Activated naive CD4-positive, alpha-beta T cell treated with anti-CD3 and anti-CD28 coated beads for 36 hours (primary cell): Measurements from ENCODE around the gene MACROH2A1. TPM values are rescaled to one million over a fixed set of nuclear protein-coding genes. Genes with fewer than 3 reads are reported as not detected.

Experiments
- CTCF ChIA-PET: fragments of 350-600 bp; sonication (Branson Sonifier 250); formaldehyde crosslinking; loops from one replicate; lab custom pipeline; 2021; ENCODE audit warnings: antibody characterized with exemption; lab: Charles Lee
- DNase-seq: peaks from one replicate; pipeline ENCODE4 v3.0.0-alpha.2; 2020
- H3K27ac Mint-ChIP-seq: one replicate; pipeline ENCODE4 v1.8.0; 2021; ENCODE audit warnings: mild to moderate bottlenecking, mixed read lengths
- H3K27me3 Mint-ChIP-seq: one replicate; pipeline ENCODE4 v1.8.0; 2021; ENCODE audit warnings: low read depth, mixed read lengths
- H3K36me3 Mint-ChIP-seq: one replicate; pipeline ENCODE4 v1.8.0; 2021; ENCODE audit warnings: low read depth, mixed read lengths
- H3K4me1 Mint-ChIP-seq: one replicate; pipeline ENCODE4 v1.8.0; 2021; ENCODE audit warnings: low read depth, mixed read lengths
- H3K4me3 Mint-ChIP-seq: one replicate; pipeline ENCODE4 v1.8.0; 2021; ENCODE audit warnings: mild to moderate bottlenecking, moderate library complexity, mixed read lengths
- H3K9me3 Mint-ChIP-seq: one replicate; pipeline ENCODE4 v1.8.0; 2021; ENCODE audit warnings: mixed read lengths
- intact Hi-C: fragments of 100-400 bp; cut with micrococcal nuclease; formaldehyde crosslinking; loops from one replicate; pipeline ENCODE4 v1.15.1; 2023
- total RNA-seq, 2 experiments: library from RNA; stranded (reverse); gene quantifications; one replicate each; pipeline ENCODE4 v1.2.3, GENCODE V29; 2021

The MACROH2A1 gene
- total RNA-seq, 2 experiments from 2014 or later, result 153 TPM

GRCh38 chr5:135441919-135442318, 42.9 kb upstream of the MACROH2A1 start:
- intact Hi-C loops, result no loop called here
- CTCF ChIA-PET, result interaction anchor here (0.6 to 4.6 kb wide), 3 partner anchors 16 to 19 kb away, joined by 3 to 17 read pairs (median 3); no protein-coding TSS in a partner anchor
- H3K27ac Mint-ChIP-seq, result no peak overlapping the region
- H3K36me3 Mint-ChIP-seq, result no peaks in the 10 kb centered on the region
- no peaks in the 10 kb centered on the region for H3K4me1 Mint-ChIP-seq
- H3K9me3 Mint-ChIP-seq, result no peaks in the 10 kb centered on the region
- no peak overlapping the region for H3K4me3 Mint-ChIP-seq
- no peaks in the 10 kb centered on the region for H3K27me3 Mint-ChIP-seq
- DNase-seq, result no peak

GRCh38 chr5:135441350-135441831, 42.4 kb upstream of the MACROH2A1 start:
- H3K27ac Mint-ChIP-seq, result no peak overlapping the region
- no peaks in the 10 kb centered on the region for H3K9me3 Mint-ChIP-seq
- no peaks in the 10 kb centered on the region for H3K4me1 Mint-ChIP-seq
- intact Hi-C loops, result no loop called here
- H3K4me3 Mint-ChIP-seq, result no peak overlapping the region
- H3K36me3 Mint-ChIP-seq, result no peaks in the 10 kb centered on the region
- CTCF ChIA-PET, result interaction anchor here (0.6 to 4.6 kb wide), 4 partner anchors 16 to 19 kb away, joined by 3 to 17 read pairs (median 3); no protein-coding TSS in a partner anchor
- no peak for DNase-seq
- no peaks in the 10 kb centered on the region for H3K27me3 Mint-ChIP-seq

- Mint-ChIP-seq H3K4me1 (no peaks in the 10 kb centered on the region), H3K9me3 (no peaks in the 10 kb centered on the region), H3K36me3 (no peaks in the 10 kb centered on the region), H3K4me3 (no peak overlapping the region), H3K27ac (no peak overlapping the region), H3K27me3 (no peaks in the 10 kb centered on the region)
- CTCF ChIA-PET, result interaction anchor here (0.7 to 4.6 kb wide), 3 partner anchors 16 to 25 kb away, joined by 3 to 17 read pairs (median 7); no protein-coding TSS in a partner anchor
- DNase-seq, result no peak
- intact Hi-C loops, result no loop called here
These were observed 41.9 kb upstream of the MACROH2A1 start for GRCh38 chr5:135440916-135441315.

GRCh38 chr5:135439231-135440205, 40.5 kb upstream of the MACROH2A1 start:
- DNase-seq, result no peak
- H3K4me3 Mint-ChIP-seq, result no peak overlapping the region
- CTCF ChIA-PET, result interaction anchor here (1.6 to 4.6 kb wide), 3 partner anchors 14 to 26 kb away, joined by 6 to 17 read pairs (median 7); no protein-coding TSS in a partner anchor
- H3K4me1 Mint-ChIP-seq, result no peaks in the 10 kb centered on the region
- no peak overlapping the region for H3K27ac Mint-ChIP-seq
- H3K9me3 Mint-ChIP-seq, result no peaks in the 10 kb centered on the region
- intact Hi-C loops, result no loop called here
- no peaks in the 10 kb centered on the region for H3K36me3 Mint-ChIP-seq
- H3K27me3 Mint-ChIP-seq, result no peaks in the 10 kb centered on the region

GRCh38 chr5:135438636-135439221, 39.7 kb upstream of the MACROH2A1 start:
- Mint-ChIP-seq H3K36me3 (no peaks in the 10 kb centered on the region), H3K27me3 (no peaks in the 10 kb centered on the region), H3K9me3 (no peaks in the 10 kb centered on the region), H3K27ac (no peak overlapping the region), H3K4me3 (no peak overlapping the region), H3K4me1 (no peaks in the 10 kb centered on the region)
- no peak for DNase-seq
- CTCF ChIA-PET, result interaction anchor here (0.5 to 4.6 kb wide), 3 partner anchors 13 to 22 kb away, joined by 5 to 17 read pairs (median 6); no protein-coding TSS in a partner anchor
- intact Hi-C loops, result no loop called here

GRCh38 chr5:135437796-135438560, 38.9 kb upstream of the MACROH2A1 start:
- Mint-ChIP-seq H3K4me3 (no peak overlapping the region), H3K4me1 (no peaks in the 10 kb centered on the region), H3K27ac (no peak overlapping the region), H3K36me3 (no peaks in the 10 kb centered on the region), H3K27me3 (no peaks in the 10 kb centered on the region), H3K9me3 (no peaks in the 10 kb centered on the region)
- CTCF ChIA-PET, result interaction anchor here (0.5 to 4.6 kb wide), 2 partner anchors 20 to 23 kb away, joined by 5 to 17 read pairs; no protein-coding TSS in a partner anchor
- no peak for DNase-seq
- intact Hi-C loops, result no loop called here

- Mint-ChIP-seq H3K9me3 (no peaks in the 10 kb centered on the region), H3K4me1 (no peaks in the 10 kb centered on the region), H3K4me3 (no peak overlapping the region), H3K27ac (no peak overlapping the region), H3K27me3 (no peaks in the 10 kb centered on the region), H3K36me3 (no peaks in the 10 kb centered on the region)
- no peak for DNase-seq
- intact Hi-C loops, result no loop called here
- CTCF ChIA-PET, result no interaction called here
These were observed 38.4 kb upstream of the MACROH2A1 start for GRCh38 chr5:135437422-135437795.

- no peaks in the 10 kb centered on the region for H3K4me1 Mint-ChIP-seq
- no peaks in the 10 kb centered on the region for H3K36me3 Mint-ChIP-seq
- no peak overlapping the region for H3K27ac Mint-ChIP-seq
- no peaks in the 10 kb centered on the region for H3K9me3 Mint-ChIP-seq
- intact Hi-C loops, result no loop called here
- DNase-seq, result no peak
- no peak overlapping the region for H3K4me3 Mint-ChIP-seq
- CTCF ChIA-PET, result interaction anchor here (1.1 kb wide), 1 partner anchor 12 kb away, joined by 3 read pairs; no protein-coding TSS in a partner anchor
- H3K27me3 Mint-ChIP-seq, result no peaks in the 10 kb centered on the region
These were observed 38.0 kb upstream of the MACROH2A1 start for GRCh38 chr5:135436951-135437418.

- Mint-ChIP-seq H3K4me1 (no peaks in the 10 kb centered on the region), H3K4me3 (no peak overlapping the region), H3K27ac (no peak overlapping the region), H3K9me3 (no peaks in the 10 kb centered on the region), H3K36me3 (no peaks in the 10 kb centered on the region), H3K27me3 (no peaks in the 10 kb centered on the region)
- no peak for DNase-seq
- intact Hi-C loops, result no loop called here
- CTCF ChIA-PET, result interaction anchor here (1.1 kb wide), 1 partner anchor 11 kb away, joined by 3 read pairs; no protein-coding TSS in a partner anchor
These were observed 36.7 kb upstream of the MACROH2A1 start for GRCh38 chr5:135435467-135436330.

GRCh38 chr5:135434591-135435466, 35.8 kb upstream of the MACROH2A1 start:
- H3K4me1 Mint-ChIP-seq, result no peaks in the 10 kb centered on the region
- H3K27me3 Mint-ChIP-seq, result no peaks in the 10 kb centered on the region
- no peak overlapping the region for H3K4me3 Mint-ChIP-seq
- H3K27ac Mint-ChIP-seq, result no peak overlapping the region
- intact Hi-C loops, result no loop called here
- H3K9me3 Mint-ChIP-seq, result no peaks in the 10 kb centered on the region
- no peaks in the 10 kb centered on the region for H3K36me3 Mint-ChIP-seq
- DNase-seq, result no peak
- CTCF ChIA-PET, result interaction anchor here (0.9 to 1.0 kb wide), 2 partner anchors 20 to 31 kb away, joined by 3 read pairs; no protein-coding TSS in a partner anchor
